Measurements from ENCODE around the gene RABGAP1L.
A peak's percentile ranks its signal among the peaks of the same experiment; 100 is the strongest.

The RABGAP1L gene

DNA sequence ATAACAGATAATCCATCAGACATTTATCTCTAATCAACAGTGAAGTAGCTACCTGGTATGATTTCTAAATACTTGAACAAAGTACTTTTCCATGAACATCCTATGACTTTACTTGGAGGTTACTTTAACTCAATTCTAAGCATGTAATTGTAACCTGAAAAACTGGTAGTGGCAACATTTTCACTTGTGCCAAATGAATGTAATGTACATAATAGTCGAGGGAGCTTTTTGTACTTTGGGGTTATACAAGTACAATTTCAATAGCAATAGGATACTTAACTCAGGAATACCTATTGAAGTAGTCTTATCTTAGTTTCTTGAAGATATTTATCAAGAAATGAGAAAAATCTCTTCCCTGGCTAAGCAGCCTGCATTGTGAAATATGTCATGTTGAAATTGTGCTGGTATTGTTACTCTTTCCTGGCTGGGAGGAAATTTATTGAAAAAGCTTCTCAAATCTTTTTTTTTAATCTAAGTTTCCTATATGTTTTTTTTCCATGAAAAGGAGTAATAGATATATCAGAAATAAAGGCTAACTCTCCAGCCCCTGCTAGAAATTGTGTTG is 806.8 kb downstream of the RABGAP1L start:
- H3K36me3 ChIP-seq (ENCODE audit: insufficient read depth): no peaks in the 10 kb centered on the region
- peak overlapping the region; percentile 81 for H3K27ac ChIP-seq
- H3K4me1 ChIP-seq (ENCODE audit: low read depth, poor library complexity, severe bottlenecking): peaks cover 92% of the 10 kb centered on the region
- no peaks in the 10 kb centered on the region for H4K20me1 ChIP-seq (ENCODE audit: insufficient read depth)
- peak overlapping the region; percentile 30; the same call in 1 of the 2 replicates for H3K9ac ChIP-seq
- H3K27me3 ChIP-seq (ENCODE audit: insufficient read depth, low read depth): no peaks in the 10 kb centered on the region
- peak overlapping the region; percentile 28; the same call in 1 of the 2 replicates for H2AFZ ChIP-seq (ENCODE audit: low read depth)
- no peak overlapping the region for H3K4me3 ChIP-seq (IDR thresholded peaks at IDR 0.05; ENCODE audit: insufficient read depth, low read depth, low read length)
- H3K4me2 ChIP-seq: peak overlapping the region; percentile 67
- no peaks in the 10 kb centered on the region for H3K79me2 ChIP-seq (ENCODE audit: insufficient read depth, low read depth)
- TF ChIP-seq, protein P1, sequence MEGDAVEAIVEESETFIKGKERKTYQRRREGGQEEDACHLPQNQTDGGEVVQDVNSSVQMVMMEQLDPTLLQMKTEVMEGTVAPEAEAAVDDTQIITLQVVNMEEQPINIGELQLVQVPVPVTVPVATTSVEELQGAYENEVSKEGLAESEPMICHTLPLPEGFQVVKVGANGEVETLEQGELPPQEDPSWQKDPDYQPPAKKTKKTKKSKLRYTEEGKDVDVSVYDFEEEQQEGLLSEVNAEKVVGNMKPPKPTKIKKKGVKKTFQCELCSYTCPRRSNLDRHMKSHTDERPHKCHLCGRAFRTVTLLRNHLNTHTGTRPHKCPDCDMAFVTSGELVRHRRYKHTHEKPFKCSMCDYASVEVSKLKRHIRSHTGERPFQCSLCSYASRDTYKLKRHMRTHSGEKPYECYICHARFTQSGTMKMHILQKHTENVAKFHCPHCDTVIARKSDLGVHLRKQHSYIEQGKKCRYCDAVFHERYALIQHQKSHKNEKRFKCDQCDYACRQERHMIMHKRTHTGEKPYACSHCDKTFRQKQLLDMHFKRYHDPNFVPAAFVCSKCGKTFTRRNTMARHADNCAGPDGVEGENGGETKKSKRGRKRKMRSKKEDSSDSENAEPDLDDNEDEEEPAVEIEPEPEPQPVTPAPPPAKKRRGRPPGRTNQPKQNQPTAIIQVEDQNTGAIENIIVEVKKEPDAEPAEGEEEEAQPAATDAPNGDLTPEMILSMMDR (conservative IDR thresholded peaks at IDR 0.05; ENCODE audit: low read depth, low read length): no peak

DNA sequence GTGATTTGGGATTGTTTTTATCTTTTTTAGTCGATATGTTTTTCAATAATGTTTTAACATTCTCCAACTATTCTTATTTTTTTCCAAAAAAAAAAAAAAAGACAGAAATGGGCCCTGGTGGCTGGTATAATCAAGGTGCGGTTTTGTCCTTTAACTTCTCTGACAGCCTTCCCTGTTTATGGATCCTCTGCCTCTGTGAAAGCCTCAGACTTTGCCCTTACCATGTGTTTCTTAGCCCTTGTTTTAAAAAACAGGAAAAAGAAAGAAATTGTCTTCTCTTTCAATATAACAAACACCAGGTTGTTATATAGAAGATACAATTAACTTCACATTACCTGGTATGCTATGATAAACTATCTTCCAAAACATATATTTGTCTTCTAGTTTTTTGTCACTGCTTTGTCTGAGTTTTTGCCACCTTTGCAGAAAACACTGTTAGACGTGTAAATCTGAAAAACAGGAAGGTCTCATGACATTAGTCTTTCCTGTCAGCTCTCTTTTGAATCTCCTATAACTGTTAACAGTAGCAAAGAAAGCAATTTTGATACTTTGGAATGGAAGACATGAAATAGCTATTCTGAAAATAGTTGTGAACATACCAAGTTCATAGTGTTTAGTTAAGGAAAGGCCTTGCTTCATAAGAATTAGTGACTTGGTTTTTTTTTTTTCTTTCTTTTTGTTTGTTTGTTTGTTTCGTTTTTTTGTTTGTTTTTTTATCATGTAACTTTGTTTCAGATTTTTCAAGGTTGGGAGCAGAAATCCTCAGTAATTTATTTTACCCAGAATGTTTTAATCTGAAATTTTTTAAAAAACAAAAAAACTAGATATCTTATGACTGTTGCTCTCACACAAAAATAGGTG is 808.8 kb downstream of the RABGAP1L start:
- no peak overlapping the region for H3K4me3 ChIP-seq (IDR thresholded peaks at IDR 0.05; ENCODE audit: insufficient read depth, low read depth, low read length)
- no peaks in the 10 kb centered on the region for H3K27me3 ChIP-seq (ENCODE audit: insufficient read depth, low read depth)
- TF ChIP-seq, protein P1 (conservative IDR thresholded peaks at IDR 0.05; ENCODE audit: low read depth, low read length): no peak
- H3K79me2 ChIP-seq (ENCODE audit: insufficient read depth, low read depth): no peaks in the 10 kb centered on the region
- H2AFZ ChIP-seq (ENCODE audit: low read depth): peak overlapping the region; percentile 1; the same call in 1 of the 2 replicates
- H3K4me2 ChIP-seq: peak overlapping the region; percentile 67
- peaks cover 100% of the 10 kb centered on the region for H3K4me1 ChIP-seq (ENCODE audit: low read depth, poor library complexity, severe bottlenecking)
- H3K27ac ChIP-seq: peak overlapping the region; percentile 81
- peak overlapping the region; percentile 32 for H3K9ac ChIP-seq
- H3K36me3 ChIP-seq (ENCODE audit: insufficient read depth): no peaks in the 10 kb centered on the region
- no peaks in the 10 kb centered on the region for H4K20me1 ChIP-seq (ENCODE audit: insufficient read depth)

DNA sequence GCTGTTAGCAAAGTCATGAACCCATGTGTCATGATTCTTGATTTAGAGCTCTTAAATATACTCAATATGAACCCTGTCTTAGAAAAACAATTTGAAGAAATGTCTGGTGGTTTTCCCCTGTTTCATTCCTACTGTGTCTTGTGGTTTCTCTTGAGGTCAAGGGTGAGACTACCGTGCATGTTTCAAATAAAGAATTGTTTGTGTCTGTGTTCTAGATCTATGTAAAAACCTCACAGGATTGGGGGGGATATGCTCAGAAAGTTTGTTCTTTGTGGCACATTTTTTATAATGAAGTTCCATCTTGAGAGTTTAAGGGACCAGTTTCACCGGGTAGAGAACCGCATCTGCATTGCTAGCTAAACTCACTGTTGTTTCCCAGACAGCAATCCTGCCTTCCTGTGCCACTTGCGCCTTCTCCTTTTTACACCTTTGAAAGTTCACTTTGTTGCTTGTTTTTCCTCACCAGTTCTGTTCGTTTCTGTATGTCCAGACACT is 809.5 kb downstream of the RABGAP1L start:
- TF ChIP-seq, protein P1 (conservative IDR thresholded peaks at IDR 0.05; ENCODE audit: low read depth, low read length): no peak
- Histone ChIP-seq H3K27ac (peak overlapping the region; percentile 81), H3K4me1 (ENCODE audit: low read depth, poor library complexity, severe bottlenecking) (peaks cover 100% of the 10 kb centered on the region), H3K9ac (peak overlapping the region; percentile 32), H3K36me3 (ENCODE audit: insufficient read depth) (no peaks in the 10 kb centered on the region), H3K4me2 (peak overlapping the region; percentile 67), H3K27me3 (ENCODE audit: insufficient read depth, low read depth) (no peaks in the 10 kb centered on the region), H4K20me1 (ENCODE audit: insufficient read depth) (no peaks in the 10 kb centered on the region), H3K4me3 (IDR thresholded peaks at IDR 0.05; ENCODE audit: insufficient read depth, low read depth, low read length) (peak overlapping the region; percentile 68), H3K79me2 (ENCODE audit: insufficient read depth, low read depth) (no peaks in the 10 kb centered on the region), H2AFZ (ENCODE audit: low read depth) (peak overlapping the region; percentile 9; the same call in 1 of the 2 replicates)

DNA sequence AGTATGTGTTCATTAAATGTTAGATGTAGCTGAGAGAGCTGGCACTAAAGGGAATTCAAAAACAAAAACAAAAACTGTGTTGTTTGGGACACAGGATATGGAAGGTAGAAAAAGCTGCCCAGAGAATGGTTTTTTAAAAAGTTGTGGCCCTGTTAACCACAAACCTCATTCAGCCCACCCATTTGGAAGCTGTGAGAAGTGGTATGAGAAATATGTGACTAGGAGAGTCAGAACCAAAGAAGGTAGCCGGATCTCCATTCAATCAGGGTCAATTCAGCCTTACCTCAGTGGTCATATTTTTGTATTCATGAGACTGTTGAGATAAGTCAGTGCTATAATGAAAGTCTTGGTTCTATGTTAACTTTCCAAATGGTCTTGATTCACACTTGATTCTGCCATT is 810.7 kb downstream of the RABGAP1L start:
- Histone ChIP-seq H4K20me1 (ENCODE audit: insufficient read depth) (no peaks in the 10 kb centered on the region), H3K4me2 (peak overlapping the region; percentile 67), H3K4me3 (IDR thresholded peaks at IDR 0.05; ENCODE audit: insufficient read depth, low read depth, low read length) (no peak overlapping the region), H3K79me2 (ENCODE audit: insufficient read depth, low read depth) (no peaks in the 10 kb centered on the region), H3K27me3 (ENCODE audit: insufficient read depth, low read depth) (no peaks in the 10 kb centered on the region), H3K4me1 (ENCODE audit: low read depth, poor library complexity, severe bottlenecking) (peaks cover 93% of the 10 kb centered on the region), H2AFZ (ENCODE audit: low read depth) (no peak overlapping the region), H3K36me3 (ENCODE audit: insufficient read depth) (no peaks in the 10 kb centered on the region), H3K9ac (peak overlapping the region; percentile 32; the same call in 1 of the 2 replicates), H3K27ac (peak overlapping the region; percentile 81)
- TF ChIP-seq, protein P1 (conservative IDR thresholded peaks at IDR 0.05; ENCODE audit: low read depth, low read length): no peak
